SU-DHL-6 (cell line): ENCODE results near the gene UBTD2.

ENCODE experiments used
- H2AFZ ChIP-seq: fragments of 200-600 bp; sonication (generic); 2 replicates; pipeline ENCODE4 v1.6.1; 2014; ENCODE audit warnings: low read depth, mild to moderate bottlenecking, moderate library complexity, mixed read lengths, antibody characterized with exemption, low read length; ENCODE audit not compliant: severe bottlenecking
- H3F3A ChIP-seq: fragments of 200-600 bp; shearing (Covaris generic); 2 replicates; pipeline ENCODE4 v1.6.0; 2016; ENCODE audit warnings: antibody characterized with exemption, mild to moderate bottlenecking; ENCODE audit not compliant: insufficient read depth
- H3K27ac ChIP-seq: fragments of 200-600 bp; sonication (generic); 2 replicates; pipeline ENCODE4 v1.5.1; 2016; ENCODE audit warnings: low read depth, mild to moderate bottlenecking, low read length, moderate library complexity, mixed read lengths
- H3K27me3 ChIP-seq: fragments of 200-600 bp; sonication (generic), shearing (Covaris generic); 2 replicates; pipeline ENCODE4 v1.6.0; 2014; ENCODE audit warnings: mild to moderate bottlenecking, low read length
- H3K36me3 ChIP-seq: fragments of 200-600 bp; sonication (generic); 2 replicates; pipeline ENCODE4 v1.6.1; 2014; ENCODE audit warnings: mild to moderate bottlenecking, low read length, mixed read lengths
- H3K4me2 ChIP-seq: fragments of 300-600, 200-600 bp; shearing (Covaris generic), sonication (generic); 2 replicates; pipeline ENCODE4 v1.6.0; 2014; ENCODE audit warnings: low read length, low read depth, mild to moderate bottlenecking; ENCODE audit not compliant: poor library complexity, severe bottlenecking
- H3K4me3 ChIP-seq: fragments of 200-600 bp; sonication (generic); 2 replicates; pipeline ENCODE4 v1.5.1; 2014; ENCODE audit warnings: antibody characterized with exemption, low read length, mild to moderate bottlenecking, mixed read lengths; ENCODE audit not compliant: insufficient read depth, poor library complexity, severe bottlenecking
- H3K79me2 ChIP-seq: fragments of 200-600 bp; sonication (generic); 2 replicates; pipeline ENCODE4 v1.6.1; 2014; ENCODE audit warnings: mild to moderate bottlenecking, low read length, moderate library complexity; ENCODE audit not compliant: insufficient read depth
- H3K9ac ChIP-seq: fragments of 200-600 bp; sonication (generic); 2 replicates; pipeline ENCODE4 v1.7.0; 2014; ENCODE audit warnings: mild to moderate bottlenecking, low read length
- H3K9me2 ChIP-seq: fragments of 200-600 bp; sonication (generic); replicated peaks from 2 replicates; pipeline ENCODE4 v1.6.1; 2014; ENCODE audit warnings: low read length; ENCODE audit not compliant: insufficient read depth
- H3K9me3 ChIP-seq: fragments of 200-600 bp; sonication (generic); 2 replicates; pipeline ENCODE4 v1.6.1; 2014; ENCODE audit warnings: low read length, mixed read lengths; ENCODE audit not compliant: insufficient read depth
- H4K20me1 ChIP-seq: fragments of 200-600 bp; sonication (generic); 2 replicates; pipeline ENCODE4 v1.6.1; 2014; ENCODE audit warnings: low read depth, mild to moderate bottlenecking, antibody characterized with exemption, low read length, moderate library complexity, mixed read lengths
- EZH2phosphoT487 ChIP-seq: fragments of 200-600 bp; sonication (generic), shearing (Covaris generic); conservative IDR thresholded peaks from 2 replicates; pipeline ENCODE4 v1.6.1; 2018; ENCODE audit warnings: mild to moderate bottlenecking, antibody characterized with exemption, low read length, moderate library complexity, mixed read lengths
- TF ChIP-seq, protein P1 (sequence below): fragments of 200-600 bp; sonication (generic); IDR thresholded peaks from one replicate; pipeline ENCODE4 v1.5.1; 2017; ENCODE audit warnings: antibody characterized with exemption, mild to moderate bottlenecking, low read length, moderate library complexity; ENCODE audit not compliant: insufficient read depth, poor library complexity, severe bottlenecking

The UBTD2 gene

DNA sequence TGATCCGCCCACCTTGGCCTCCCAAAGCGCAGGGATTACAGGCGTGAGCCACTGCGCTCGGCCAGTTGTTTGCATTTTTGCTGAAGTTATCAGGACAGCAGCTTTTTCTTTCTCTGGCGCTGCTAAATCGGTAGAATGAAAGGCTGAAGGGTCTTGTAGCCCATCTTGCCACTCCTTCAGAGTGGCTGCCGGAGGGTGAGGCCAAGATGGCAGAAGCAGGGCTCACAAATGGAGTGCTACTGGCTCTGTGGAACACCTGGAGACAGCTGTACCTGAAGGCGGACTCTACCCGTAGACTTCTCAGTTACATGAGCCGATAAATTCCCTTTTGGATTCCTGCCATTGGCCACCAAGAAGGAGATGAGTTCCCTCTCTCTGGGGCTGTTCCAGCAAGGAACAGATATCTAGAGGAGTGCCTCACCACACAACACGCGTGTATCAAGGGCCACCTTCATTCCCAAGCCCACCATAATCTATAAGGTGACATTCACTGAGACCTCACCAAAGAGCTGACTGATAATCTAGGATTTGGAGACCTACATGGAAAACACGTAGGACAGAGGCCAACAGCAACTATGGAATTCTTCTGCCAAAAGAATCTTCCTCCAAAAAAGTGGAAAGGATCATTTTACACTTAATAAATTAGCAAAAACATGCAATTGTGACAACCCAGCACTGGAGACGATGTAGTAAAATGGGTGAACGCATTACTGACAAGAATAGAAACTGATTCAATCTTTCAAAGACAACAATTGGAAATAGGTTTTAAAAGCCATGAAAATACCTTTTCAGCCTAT is 117.3 kb downstream of the UBTD2 start:
- H2AFZ ChIP-seq, result no peak overlapping the region
- no peaks in the 10 kb centered on the region for H3F3A ChIP-seq
- peaks cover 91% of the 10 kb centered on the region for H3K79me2 ChIP-seq
- no peaks in the 10 kb centered on the region for H4K20me1 ChIP-seq
- no peak overlapping the region for H3K27ac ChIP-seq
- no peaks in the 10 kb centered on the region for H3K9me2 ChIP-seq
- no peak for TF ChIP-seq EZH2phosphoT487
- TF ChIP-seq, protein P1, sequence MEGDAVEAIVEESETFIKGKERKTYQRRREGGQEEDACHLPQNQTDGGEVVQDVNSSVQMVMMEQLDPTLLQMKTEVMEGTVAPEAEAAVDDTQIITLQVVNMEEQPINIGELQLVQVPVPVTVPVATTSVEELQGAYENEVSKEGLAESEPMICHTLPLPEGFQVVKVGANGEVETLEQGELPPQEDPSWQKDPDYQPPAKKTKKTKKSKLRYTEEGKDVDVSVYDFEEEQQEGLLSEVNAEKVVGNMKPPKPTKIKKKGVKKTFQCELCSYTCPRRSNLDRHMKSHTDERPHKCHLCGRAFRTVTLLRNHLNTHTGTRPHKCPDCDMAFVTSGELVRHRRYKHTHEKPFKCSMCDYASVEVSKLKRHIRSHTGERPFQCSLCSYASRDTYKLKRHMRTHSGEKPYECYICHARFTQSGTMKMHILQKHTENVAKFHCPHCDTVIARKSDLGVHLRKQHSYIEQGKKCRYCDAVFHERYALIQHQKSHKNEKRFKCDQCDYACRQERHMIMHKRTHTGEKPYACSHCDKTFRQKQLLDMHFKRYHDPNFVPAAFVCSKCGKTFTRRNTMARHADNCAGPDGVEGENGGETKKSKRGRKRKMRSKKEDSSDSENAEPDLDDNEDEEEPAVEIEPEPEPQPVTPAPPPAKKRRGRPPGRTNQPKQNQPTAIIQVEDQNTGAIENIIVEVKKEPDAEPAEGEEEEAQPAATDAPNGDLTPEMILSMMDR, result no peak
- H3K4me3 ChIP-seq, result no peak overlapping the region
- H3K9me3 ChIP-seq, result no peaks in the 10 kb centered on the region
- H3K27me3 ChIP-seq, result no peaks in the 10 kb centered on the region
- no peak overlapping the region for H3K4me2 ChIP-seq
- H3K36me3 ChIP-seq, result no peaks in the 10 kb centered on the region
- H3K9ac ChIP-seq, result no peak overlapping the region

DNA sequence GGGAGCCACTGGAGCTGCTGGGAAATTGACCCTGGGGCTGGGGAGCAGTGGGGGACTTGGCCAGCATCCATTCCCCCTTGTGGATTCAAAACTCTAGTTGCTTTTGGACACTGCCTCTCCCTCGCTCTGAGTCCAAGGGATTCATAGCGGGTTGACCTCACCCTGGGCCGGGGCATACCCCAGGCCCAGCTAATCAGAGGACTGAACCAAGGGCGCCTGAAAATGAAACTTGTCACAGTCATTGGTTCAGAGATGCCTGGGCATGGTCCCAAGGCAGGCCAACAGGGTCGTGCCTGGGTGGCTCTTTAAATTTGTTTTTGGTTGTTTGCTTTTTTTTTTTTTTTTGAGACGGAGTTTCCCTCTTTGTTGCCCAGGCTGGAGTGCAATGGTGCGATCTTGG is 118.1 kb downstream of the UBTD2 start:
- TF ChIP-seq EZH2phosphoT487, result no peak
- TF ChIP-seq, protein P1, result no peak

DNA sequence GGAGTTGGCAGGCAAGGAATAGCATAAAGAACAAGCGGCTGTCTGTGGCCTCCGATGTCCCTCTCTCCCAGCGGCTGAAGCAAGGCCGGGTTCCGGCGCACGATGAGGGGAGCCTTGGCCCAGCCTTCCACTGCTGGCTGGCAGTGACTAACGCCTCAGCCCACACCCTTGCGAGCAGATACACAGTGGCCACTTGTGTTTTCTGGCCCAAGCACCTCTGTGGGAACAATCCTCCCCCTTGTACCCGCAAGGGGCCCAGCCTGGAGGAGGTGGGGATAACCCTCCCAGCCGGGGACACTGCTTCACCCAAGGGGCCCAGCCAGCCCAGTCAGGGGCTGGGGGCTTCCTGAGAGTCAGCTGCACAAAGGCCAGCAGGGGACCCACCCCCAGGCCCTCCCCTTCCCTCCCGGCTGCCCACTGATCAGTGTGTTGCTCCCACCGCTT is 118.8 kb downstream of the UBTD2 start:
- H3K27ac ChIP-seq, result no peak overlapping the region
- no peak overlapping the region for H3K4me3 ChIP-seq
- H3K9ac ChIP-seq, result no peak overlapping the region
- H3K27me3 ChIP-seq, result no peaks in the 10 kb centered on the region
- H3K79me2 ChIP-seq, result peaks cover 88% of the 10 kb centered on the region
- no peaks in the 10 kb centered on the region for H3K36me3 ChIP-seq
- no peak overlapping the region for H2AFZ ChIP-seq
- no peaks in the 10 kb centered on the region for H3F3A ChIP-seq
- H3K9me2 ChIP-seq, result no peaks in the 10 kb centered on the region
- H4K20me1 ChIP-seq, result no peaks in the 10 kb centered on the region
- TF ChIP-seq EZH2phosphoT487, result no peak
- TF ChIP-seq, protein P1, result no peak
- H3K9me3 ChIP-seq, result no peaks in the 10 kb centered on the region
- H3K4me2 ChIP-seq, result no peak overlapping the region

More for the DNA sequence above, 118.1 kb downstream of the UBTD2 start:
- Histone ChIP-seq H2AFZ (no peak overlapping the region), H4K20me1 (no peaks in the 10 kb centered on the region), H3K27ac (no peak overlapping the region), H3K27me3 (no peaks in the 10 kb centered on the region), H3K9me2 (no peaks in the 10 kb centered on the region), H3K4me3 (no peak overlapping the region), H3K79me2 (peaks cover 89% of the 10 kb centered on the region), H3K36me3 (no peaks in the 10 kb centered on the region), H3K9me3 (no peaks in the 10 kb centered on the region), H3F3A (no peaks in the 10 kb centered on the region), H3K9ac (no peak overlapping the region), H3K4me2 (no peak overlapping the region)
